ENCODE data around the gene FGF1.
"Not testable (repeated sequence)": the region's sequence is repeated elsewhere in the genome, so short reads cannot be mapped to it uniquely, and the experiment has no call there.

FGF1 gene

DNA sequence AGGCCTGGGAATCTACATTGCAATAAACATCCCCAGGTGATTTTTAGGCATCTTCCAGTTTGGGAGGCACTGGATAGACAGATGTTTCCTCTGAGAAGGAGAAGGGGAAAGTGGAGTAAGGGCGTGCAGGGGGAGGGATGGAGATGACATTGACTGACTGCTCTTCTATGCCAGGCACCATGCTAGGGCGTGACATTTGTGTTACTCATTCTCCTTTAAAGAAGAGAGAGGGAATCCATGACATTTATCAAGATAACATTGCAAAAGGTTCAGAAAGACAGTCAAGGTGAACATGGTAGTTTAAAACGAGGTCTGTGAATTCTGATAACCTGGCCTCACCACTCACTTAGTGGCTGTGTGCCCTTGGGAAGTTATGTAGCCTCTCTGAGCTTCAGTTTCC is 35.8 kb downstream of the FGF1 start:
- Histone ChIP-seq H3K9me3 (ENCODE audit: low read length) (no peaks in the 10 kb centered on the region), H3K36me3 (ENCODE audit: insufficient read depth, low read length) (no peaks in the 10 kb centered on the region), H3K9ac (ENCODE audit: low read length) (no peak overlapping the region), H3K4me3 (ENCODE audit: low read depth, low read length, poor library complexity, severe bottlenecking) (no peak overlapping the region), H3K9me2 (ENCODE audit: low read depth, low read length) (no peaks in the 10 kb centered on the region), H3F3A (ENCODE audit: insufficient read depth, low read length) (no peaks in the 10 kb centered on the region), H3K4me1 (ENCODE audit: insufficient read depth, low read length, severe bottlenecking) (no peaks in the 10 kb centered on the region), H3K27ac (ENCODE audit: low read depth, low read length, poor library complexity, severe bottlenecking) (no peak overlapping the region), H2AFZ (ENCODE audit: low read length) (no peak overlapping the region), H3K27me3 (ENCODE audit: insufficient read depth, low read length) (no peaks in the 10 kb centered on the region), H3K4me2 (ENCODE audit: low read length) (no peak overlapping the region), H3K79me2 (ENCODE audit: insufficient read depth, low read length) (no peaks in the 10 kb centered on the region), H4K20me1 (ENCODE audit: insufficient read depth, low read length) (no peaks in the 10 kb centered on the region)
- TF ChIP-seq EZH2 (IDR thresholded peaks at IDR 0.05; ENCODE audit: borderline replicate concordance, low read length), result no peak
- TF ChIP-seq, protein P1, sequence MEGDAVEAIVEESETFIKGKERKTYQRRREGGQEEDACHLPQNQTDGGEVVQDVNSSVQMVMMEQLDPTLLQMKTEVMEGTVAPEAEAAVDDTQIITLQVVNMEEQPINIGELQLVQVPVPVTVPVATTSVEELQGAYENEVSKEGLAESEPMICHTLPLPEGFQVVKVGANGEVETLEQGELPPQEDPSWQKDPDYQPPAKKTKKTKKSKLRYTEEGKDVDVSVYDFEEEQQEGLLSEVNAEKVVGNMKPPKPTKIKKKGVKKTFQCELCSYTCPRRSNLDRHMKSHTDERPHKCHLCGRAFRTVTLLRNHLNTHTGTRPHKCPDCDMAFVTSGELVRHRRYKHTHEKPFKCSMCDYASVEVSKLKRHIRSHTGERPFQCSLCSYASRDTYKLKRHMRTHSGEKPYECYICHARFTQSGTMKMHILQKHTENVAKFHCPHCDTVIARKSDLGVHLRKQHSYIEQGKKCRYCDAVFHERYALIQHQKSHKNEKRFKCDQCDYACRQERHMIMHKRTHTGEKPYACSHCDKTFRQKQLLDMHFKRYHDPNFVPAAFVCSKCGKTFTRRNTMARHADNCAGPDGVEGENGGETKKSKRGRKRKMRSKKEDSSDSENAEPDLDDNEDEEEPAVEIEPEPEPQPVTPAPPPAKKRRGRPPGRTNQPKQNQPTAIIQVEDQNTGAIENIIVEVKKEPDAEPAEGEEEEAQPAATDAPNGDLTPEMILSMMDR (IDR thresholded peaks at IDR 0.05; ENCODE audit: low read length), result no peak

DNA sequence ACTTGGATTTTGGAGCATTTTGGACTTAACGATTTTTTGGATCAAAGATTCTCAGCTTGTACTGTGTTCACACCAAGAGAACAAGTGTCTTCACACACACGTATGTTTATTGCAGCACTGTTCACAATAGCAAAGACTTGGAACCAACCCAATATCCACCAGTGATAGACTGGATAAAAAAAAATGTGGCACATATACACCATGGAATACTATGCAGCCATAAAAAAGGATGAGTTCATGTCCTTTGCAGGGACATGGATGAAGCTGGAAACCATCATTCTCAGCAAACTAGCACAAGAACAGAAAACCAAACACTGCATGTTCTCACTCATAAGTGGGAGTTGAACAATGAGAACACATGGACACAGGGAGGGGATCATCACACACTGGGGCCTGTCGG is 37.8 kb downstream of the FGF1 start:
- not testable (repeated sequence) for H4K20me1 ChIP-seq (ENCODE audit: insufficient read depth, low read length); H2AFZ ChIP-seq (ENCODE audit: low read length); H3K27me3 ChIP-seq (ENCODE audit: insufficient read depth, low read length); H3K9ac ChIP-seq (ENCODE audit: low read length); H3K4me1 ChIP-seq (ENCODE audit: insufficient read depth, low read length, severe bottlenecking); H3K9me2 ChIP-seq (ENCODE audit: low read depth, low read length); H3K4me3 ChIP-seq (ENCODE audit: low read depth, low read length, poor library complexity, severe bottlenecking); H3K4me2 ChIP-seq (ENCODE audit: low read length); H3F3A ChIP-seq (ENCODE audit: insufficient read depth, low read length); H3K79me2 ChIP-seq (ENCODE audit: insufficient read depth, low read length); H3K9me3 ChIP-seq (ENCODE audit: low read length); H3K27ac ChIP-seq (ENCODE audit: low read depth, low read length, poor library complexity, severe bottlenecking); H3K36me3 ChIP-seq (ENCODE audit: insufficient read depth, low read length)

DNA sequence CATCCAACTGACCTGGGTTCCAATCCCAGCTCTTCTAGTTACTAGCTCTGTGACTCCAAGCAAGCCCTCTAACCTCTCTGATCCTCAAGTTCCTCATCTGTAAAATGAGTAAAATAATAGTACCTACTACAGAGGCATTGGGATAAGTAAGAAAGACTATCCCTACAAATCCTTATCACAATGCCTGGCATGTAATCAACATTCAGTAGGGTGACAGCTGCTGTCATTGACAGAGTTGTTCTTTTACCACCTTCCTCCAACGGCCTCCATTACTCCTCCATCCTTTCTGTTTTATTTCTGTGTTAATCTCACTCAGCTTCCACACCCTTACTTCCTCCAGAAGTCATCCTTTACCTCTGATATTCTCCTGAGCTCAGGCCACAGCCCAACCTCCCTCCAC is 40.4 kb downstream of the FGF1 start:
- no peak for TF ChIP-seq EZH2 (IDR thresholded peaks at IDR 0.05; ENCODE audit: borderline replicate concordance, low read length)
- TF ChIP-seq, protein P1 (IDR thresholded peaks at IDR 0.05; ENCODE audit: low read length), result no peak
- no peaks in the 10 kb centered on the region for H4K20me1 ChIP-seq (ENCODE audit: insufficient read depth, low read length)

DNA sequence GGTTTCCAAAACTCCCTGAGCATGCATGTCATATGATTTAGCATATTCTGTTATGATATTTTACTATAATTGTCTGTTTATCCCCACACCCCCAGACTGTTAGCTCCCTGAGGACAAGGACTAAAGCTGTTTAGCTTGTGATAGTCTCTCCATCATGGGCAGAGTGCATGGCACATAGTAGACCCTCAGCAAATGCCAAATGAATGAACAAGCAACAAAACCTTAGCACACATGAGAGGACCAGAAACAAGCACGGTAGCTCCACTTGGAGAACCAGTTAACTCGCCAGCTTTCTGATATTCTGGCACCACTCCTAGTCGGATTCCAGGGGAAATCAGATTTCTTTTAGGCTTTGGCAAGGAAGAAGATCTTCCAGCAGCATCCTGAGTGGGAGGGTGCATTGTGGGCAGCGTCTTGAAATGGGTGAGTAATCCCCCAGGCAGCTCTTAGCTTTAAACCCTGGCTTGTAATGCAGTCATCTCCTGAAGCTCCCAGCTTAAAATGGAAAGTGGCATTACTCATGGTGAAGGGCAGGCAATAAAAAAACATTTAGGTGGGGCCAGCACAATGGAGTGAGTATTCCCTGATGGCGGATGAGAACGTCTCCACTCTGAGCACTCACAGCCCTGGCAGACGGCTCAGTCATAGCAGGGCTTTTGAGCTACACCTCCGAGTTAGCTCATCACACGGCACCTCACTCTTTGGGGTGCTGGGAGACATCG is 41.1 kb downstream of the FGF1 start:
- Histone ChIP-seq H2AFZ (ENCODE audit: low read length) (no peak overlapping the region), H3K27me3 (ENCODE audit: insufficient read depth, low read length) (no peaks in the 10 kb centered on the region), H3K9me3 (ENCODE audit: low read length) (no peaks in the 10 kb centered on the region), H3K36me3 (ENCODE audit: insufficient read depth, low read length) (no peaks in the 10 kb centered on the region), H3K4me3 (ENCODE audit: low read depth, low read length, poor library complexity, severe bottlenecking) (no peak overlapping the region), H3K27ac (ENCODE audit: low read depth, low read length, poor library complexity, severe bottlenecking) (no peak overlapping the region), H3K79me2 (ENCODE audit: insufficient read depth, low read length) (no peaks in the 10 kb centered on the region), H3K9ac (ENCODE audit: low read length) (no peak overlapping the region), H3F3A (ENCODE audit: insufficient read depth, low read length) (no peaks in the 10 kb centered on the region), H4K20me1 (ENCODE audit: insufficient read depth, low read length) (no peaks in the 10 kb centered on the region), H3K9me2 (ENCODE audit: low read depth, low read length) (no peaks in the 10 kb centered on the region), H3K4me2 (ENCODE audit: low read length) (no peak overlapping the region), H3K4me1 (ENCODE audit: insufficient read depth, low read length, severe bottlenecking) (no peaks in the 10 kb centered on the region)
- TF ChIP-seq, protein P1 (IDR thresholded peaks at IDR 0.05; ENCODE audit: low read length), result no peak
- no peak for TF ChIP-seq EZH2 (IDR thresholded peaks at IDR 0.05; ENCODE audit: borderline replicate concordance, low read length)

More for the DNA sequence above, 40.4 kb downstream of the FGF1 start:
- no peak overlapping the region for H3K9ac ChIP-seq (ENCODE audit: low read length)
- H3K36me3 ChIP-seq (ENCODE audit: insufficient read depth, low read length), result no peaks in the 10 kb centered on the region
- no peaks in the 10 kb centered on the region for H3K9me3 ChIP-seq (ENCODE audit: low read length)
- no peaks in the 10 kb centered on the region for H3K4me1 ChIP-seq (ENCODE audit: insufficient read depth, low read length, severe bottlenecking)
- no peak overlapping the region for H3K4me3 ChIP-seq (ENCODE audit: low read depth, low read length, poor library complexity, severe bottlenecking)
- no peaks in the 10 kb centered on the region for H3K79me2 ChIP-seq (ENCODE audit: insufficient read depth, low read length)
- no peak overlapping the region for H2AFZ ChIP-seq (ENCODE audit: low read length)
- H3F3A ChIP-seq (ENCODE audit: insufficient read depth, low read length), result no peaks in the 10 kb centered on the region
- H3K27me3 ChIP-seq (ENCODE audit: insufficient read depth, low read length), result no peaks in the 10 kb centered on the region
- H3K9me2 ChIP-seq (ENCODE audit: low read depth, low read length), result no peaks in the 10 kb centered on the region
- no peak overlapping the region for H3K27ac ChIP-seq (ENCODE audit: low read depth, low read length, poor library complexity, severe bottlenecking)
- no peak overlapping the region for H3K4me2 ChIP-seq (ENCODE audit: low read length)
